K562 (cell line): ENCODE data around the gene DHX58. TPM values are rescaled to one million over a fixed set of nuclear protein-coding genes. Genes with fewer than 3 reads are reported as not detected.
A peak's percentile ranks its signal among the peaks of the same experiment; 100 is the strongest.

Source experiments
- ARID2 ChIP-seq: fragments of 450-650 bp; IDR thresholded peaks from 2 replicates; pipeline ENCODE4 v1.6.1; 2017; ENCODE audit warnings: antibody characterized with exemption, mild to moderate bottlenecking
- CC2D1A ChIP-seq: fragments of 450-650 bp; IDR thresholded peaks from 2 replicates; pipeline ENCODE4 v1.6.1; 2017; ENCODE audit warnings: mild to moderate bottlenecking
- ESRRA ChIP-seq: fragments of 450-650 bp; IDR thresholded peaks from 2 replicates; pipeline ENCODE4 v1.6.1; 2014; ENCODE audit warnings: low read depth, mild to moderate bottlenecking, moderate library complexity, borderline replicate concordance
- FOXJ3 ChIP-seq: sonication (generic); formaldehyde crosslinking; IDR thresholded peaks from 2 replicates; pipeline ENCODE4 v1.4.0; 2020; ENCODE audit warnings: mild to moderate bottlenecking, missing genetic modification reagents
- MAFG ChIP-seq: fragments of 450-650 bp; conservative IDR thresholded peaks from 2 replicates; pipeline ENCODE4 v1.6.1; 2016; ENCODE audit warnings: missing genetic modification characterization, missing compliant biosample characterization
- MAZ ChIP-seq, 2 experiments: fragments of 450-650 bp in 1 of 2; sonication (generic) in 1 of 2; formaldehyde crosslinking; IDR thresholded peaks in 1 of 2; conservative IDR thresholded peaks in 1 of 2; 2 replicates each; pipeline versions ENCODE4 v1.4.0 to v1.5.0; 2020; ENCODE audit warnings: mild to moderate bottlenecking in 1 of 2, missing genetic modification reagents in 1 of 2
- MYBL2 ChIP-seq, 2 experiments: fragments of 450-650 bp in 1 of 2; sonication (generic) in 1 of 2; formaldehyde crosslinking in 1 of 2; IDR thresholded peaks; 2 replicates each; pipeline versions ENCODE4 v1.6.1 to v1.8.1; 2017 to 2022; ENCODE audit warnings: borderline replicate concordance in 1 of 2, inconsistent platforms in 1 of 2, low read depth in 1 of 2, mild to moderate bottlenecking in 1 of 2, missing genetic modification reagents in 1 of 2, moderate library complexity in 1 of 2
- NCOA6 ChIP-seq: fragments of 450-650 bp; IDR thresholded peaks from 2 replicates; pipeline ENCODE4 v1.6.1; 2017; ENCODE audit warnings: mild to moderate bottlenecking
- NR2C1 ChIP-seq, 2 experiments: fragments of 450-650 bp; IDR thresholded peaks; 2 replicates each; pipeline ENCODE4 v1.6.1; 2017; ENCODE audit warnings: mild to moderate bottlenecking in 2 of 2, antibody characterized with exemption in 1 of 2, inconsistent platforms in 1 of 2, missing compliant biosample characterization in 1 of 2, missing genetic modification characterization in 1 of 2
- PREB ChIP-seq: sonication (generic); formaldehyde crosslinking; IDR thresholded peaks from 2 replicates; pipeline ENCODE4 v1.8.1; 2023; ENCODE audit warnings: mild to moderate bottlenecking, missing genetic modification reagents
- RBBP5 ChIP-seq: fragments of 200-600 bp; sonication (generic); IDR thresholded peaks from 2 replicates; pipeline ENCODE4 v1.6.1; 2012; ENCODE audit warnings: borderline replicate concordance, mild to moderate bottlenecking, low read length, control low read depth, inconsistent platforms; ENCODE audit not compliant: insufficient read depth, poor library complexity, severe bottlenecking
- SP2 ChIP-seq: IDR thresholded peaks from 2 replicates; pipeline ENCODE4 v1.6.1; 2011; ENCODE audit warnings: mild to moderate bottlenecking, low read depth, low read length, moderate library complexity; ENCODE audit not compliant: poor library complexity, severe bottlenecking; ENCODE audit errors: extremely low read depth
- STAT5B ChIP-seq: fragments of 250-450 bp; sonication (Bioruptor Pico); IDR thresholded peaks from 2 replicates; pipeline ENCODE4 v1.8.0; 2021; ENCODE audit warnings: mild to moderate bottlenecking, inconsistent platforms
- TBL1XR1 ChIP-seq, 2 experiments: IDR thresholded peaks; 2 replicates each; pipeline ENCODE4 v1.6.1; 2012; ENCODE audit warnings: improper control_type of control experiment in 2 of 2, low read length in 2 of 2, mild to moderate bottlenecking in 1 of 2
- TCF15 ChIP-seq: fragments of 250-450 bp; sonication (Bioruptor Pico); IDR thresholded peaks from 2 replicates; pipeline ENCODE4 v1.8.0; 2022; ENCODE audit warnings: moderate library complexity, mild to moderate bottlenecking, inconsistent platforms
- THAP7 ChIP-seq: fragments of 250-450 bp; sonication (Bioruptor Pico); IDR thresholded peaks from 2 replicates; pipeline ENCODE4 v1.5.0; 2021
- XRCC5 ChIP-seq: fragments of 200-400 bp; formaldehyde crosslinking; IDR thresholded peaks from 2 replicates; pipeline ENCODE4 v1.6.1; 2017; ENCODE audit warnings: low read depth, mild to moderate bottlenecking, low read length
- ZKSCAN3 ChIP-seq: fragments of 250-450 bp; sonication (Bioruptor Pico); IDR thresholded peaks from 2 replicates; pipeline ENCODE4 v1.4.0; 2020
- ZNF165 ChIP-seq: fragments of 250-450 bp; sonication (Bioruptor Pico); IDR thresholded peaks from 2 replicates; pipeline ENCODE4 v1.4.0; 2020; ENCODE audit warnings: borderline replicate concordance
- ZNF609 ChIP-seq: sonication (generic); formaldehyde crosslinking; IDR thresholded peaks from 2 replicates; pipeline ENCODE4 v1.8.1; 2023; ENCODE audit warnings: missing genetic modification reagents, mild to moderate bottlenecking, borderline replicate concordance
- polyA plus RNA-seq, 8 experiments: library from polyadenylated mRNA; depleted of rRNA in 4 of 8; stranded (reverse) in 5 of 8; unstranded in 3 of 8; fragments of >200 nt; fragmentation: Nextera tagmentation in 2 of 8; fragmentation: Illumina TruSeq in 1 of 8; extraction: Ambion mirVana in 2 of 8; extraction: Trizol in 1 of 8; gene quantifications; 2 replicates each; pipeline versions ENCODE4 v1.2.1 to v1.2.3, GENCODE V29; 2011 to 2014; ENCODE audit warnings: inconsistent platforms in 1 of 8, missing spikeins in 1 of 8
- total RNA-seq, 7 experiments: library from RNA; depleted of rRNA in 6 of 7; stranded (reverse); fragments of >200 nt in 6 of 7; fragmentation: Illumina TruSeq in 2 of 7; extraction: Trizol in 2 of 7; gene quantifications; 2 replicates each; pipeline versions ENCODE4 v1.2.1 to v1.2.3, GENCODE V29; 2011 to 2021; ENCODE audit warnings: low replicate concordance in 1 of 7

Gene DHX58
- total and polyA plus RNA-seq, 9 of the 15 experiments (the other 6 are each of a cell fraction or from before 2014, with no cell fraction given), result 0.15 to 3.0 (median 1.4) TPM

- no peak for TF ChIP-seq SP2
- TF ChIP-seq NR2C1 (IDR thresholded peaks at IDR 0.05), result peak; percentile 77
- no peak for TF ChIP-seq NR2C1 (tag; IDR thresholded peaks at IDR 0.05)
- no peak for TF ChIP-seq RBBP5
- TF ChIP-seq CC2D1A, result peak; percentile 62; the same call in 1 of the 2 replicates
- no peak for TF ChIP-seq THAP7 (CRISPR knock-in tag)
- TF ChIP-seq ESRRA, result peak; percentile 50
- TF ChIP-seq MYBL2 (IDR thresholded peaks at IDR 0.05; ENCODE audit: low read depth), result no peak
- TF ChIP-seq MYBL2 (CRISPR knock-in tag; IDR thresholded peaks at IDR 0.05; ENCODE audit: borderline replicate concordance), result no peak
- TF ChIP-seq ZKSCAN3 (CRISPR knock-in tag), result no peak
- no peak for TF ChIP-seq ZNF609 (CRISPR knock-in tag)
- TF ChIP-seq NCOA6, result no peak
- no peak for TF ChIP-seq TBL1XR1 (IDR thresholded peaks at IDR 0.05; ENCODE audit: low read length in 2 of 2)
- no peak for TF ChIP-seq FOXJ3 (CRISPR knock-in tag)
- no peak for TF ChIP-seq TCF15 (CRISPR knock-in tag)
- no peak for TF ChIP-seq ARID2
- TF ChIP-seq ZNF165 (CRISPR knock-in tag), result no peak
- TF ChIP-seq STAT5B (CRISPR knock-in tag), result no peak
- TF ChIP-seq XRCC5, result 0 out of 2 replicates have a peak, but pooled peaks have one; percentile 60
- peak in 1 of 2 experiments; percentile 38; a peak in 1 of 4 replicates for TF ChIP-seq MAZ (CRISPR knock-in tag; conservative IDR thresholded peaks at IDR 0.05 in 1 of 2, IDR thresholded peaks at IDR 0.05 in 1 of 2)
- TF ChIP-seq PREB (CRISPR knock-in tag), result no peak
- no peak for TF ChIP-seq MAFG (tag)
Observed at GRCh38 chr17:42067371-42068091, 45.0 kb downstream of the DHX58 start (continued).
